Gastroesophageal sphincter (tissue), 3 donors: ENCODE data around the gene ZNF503.

Source experiments
- CTCF ChIP-seq, 4 experiments: fragments of 200-600 bp in 2 of 4; fragments of 450-650 bp in 2 of 4; sonication (generic) in 1 of 4; IDR thresholded peaks; one replicate each; pipeline ENCODE4 v1.5.1; 2017 to 2019; ENCODE audit warnings: antibody characterized with exemption in 4 of 4, mild to moderate bottlenecking in 2 of 4, moderate library complexity in 2 of 4
- POLR2AphosphoS5 ChIP-seq: sonication (generic); formaldehyde crosslinking; IDR thresholded peaks from one replicate; pipeline ENCODE4 v1.6.1; 2017; ENCODE audit warnings: antibody characterized with exemption

- no peak for TF ChIP-seq CTCF (IDR thresholded peaks at IDR 0.05)
- peak; percentile 56 for TF ChIP-seq POLR2AphosphoS5
Measured at GRCh38 chr10:75379212-75379724, 22.3 kb downstream of the ZNF503 start.
